HepG2 (cell line): ENCODE results near the gene VEPH1. TPM values are rescaled to one million over a fixed set of nuclear protein-coding genes. Genes with fewer than 3 reads are reported as not detected.

Source experiments
- ATAC-seq: fragments of 200-7000 bp; cut with Tn5 transposase; 3 replicates; pipeline ENCODE4 v1.9.1; 2020; ENCODE audit warnings: mild to moderate bottlenecking, moderate library complexity
- BruUV-seq: library from RNA; stranded (reverse); fragments of 400-500 nt; replicated peaks from 2 replicates; lab custom pipeline; 2021; lab: Mats Ljungman, UMichigan
- CTCF ChIA-PET: fragments of 300-600 bp; formaldehyde crosslinking; extraction: SDS; loops from one replicate; lab custom pipeline; 2021; ENCODE audit warnings: low total read pairs, inconsistent platforms, low intra/inter-chr PET ratio; lab: Yijun Ruan, JAX
- POLR2A ChIA-PET: fragments of 350-600 bp; sonication (Branson Sonifier 250); formaldehyde crosslinking; loops from one replicate; lab custom pipeline; 2020; ENCODE audit warnings: antibody characterized with exemption, inconsistent platforms; lab: Yijun Ruan, JAX
- DNase-seq: peaks from one replicate; pipeline ENCODE4 v3.0.0-alpha.2; 2015; ENCODE audit warnings: low spot score
- FAIRE-seq: peaks from 3 replicates; lab custom pipeline; 2011; peaks lifted over from hg19 to GRCh38; lab: Jason Lieb, UNC
- H2AFZ ChIP-seq: one replicate; pipeline ENCODE4 v1.6.1; 2011; ENCODE audit warnings: low read length, inconsistent platforms
- H3K27ac ChIP-seq: fragments of 300-600 bp; 3 replicates; pipeline ENCODE4 v1.8.0; 2011; ENCODE audit warnings: mixed run types, mild to moderate bottlenecking, mixed read lengths, low read length, inconsistent platforms; ENCODE audit not compliant: insufficient read depth; ENCODE audit errors: extremely low read length
- H3K27me3 ChIP-seq, 2 experiments: fragments of 200-600 bp in 1 of 2; 2 replicates in 1 of 2; 3 replicates in 1 of 2; pipeline versions ENCODE4 v1.6.0 to v1.8.0; 2011; ENCODE audit warnings: low read length in 2 of 2, mild to moderate bottlenecking in 2 of 2, moderate library complexity in 2 of 2, inconsistent platforms in 1 of 2; ENCODE audit not compliant: insufficient read depth in 2 of 2, control insufficient read depth in 1 of 2
- H3K36me3 ChIP-seq, 2 experiments: fragments of 200-600 bp in 1 of 2; replicated peaks in 1 of 2; 2 replicates in 1 of 2; 3 replicates in 1 of 2; pipeline versions ENCODE4 v1.5.1 to v1.8.0; 2011; ENCODE audit warnings: low read length in 2 of 2, inconsistent platforms in 1 of 2; ENCODE audit not compliant: insufficient read depth in 2 of 2, control insufficient read depth in 1 of 2
- H3K4me1 ChIP-seq: 2 replicates; pipeline ENCODE4 v1.5.1; 2012; ENCODE audit warnings: low read length, inconsistent platforms; ENCODE audit not compliant: insufficient read depth
- H3K4me2 ChIP-seq: 2 replicates; pipeline ENCODE4 v1.6.0; 2011; ENCODE audit warnings: low read depth, low read length, inconsistent platforms
- H3K4me3 ChIP-seq, 3 experiments: fragments of 200-600 bp in 1 of 3; sonication (generic), shearing (Covaris generic) in 1 of 3; replicated peaks in 1 of 3; 2 replicates each; pipeline ENCODE4 v1.5.1; 2011 to 2016; ENCODE audit warnings: low read length in 3 of 3, inconsistent platforms in 2 of 3, low read depth in 2 of 3, mild to moderate bottlenecking in 2 of 3, control low read depth in 1 of 3, mixed read lengths in 1 of 3; ENCODE audit not compliant: insufficient read depth in 1 of 3
- H3K79me2 ChIP-seq: one replicate; pipeline ENCODE4 v1.6.1; 2011; ENCODE audit warnings: low read length, inconsistent platforms; ENCODE audit not compliant: insufficient read depth
- H3K9ac ChIP-seq: 2 replicates; pipeline ENCODE4 v1.6.0; 2011; ENCODE audit warnings: mild to moderate bottlenecking, low read depth, low read length, inconsistent platforms; ENCODE audit not compliant: insufficient read depth
- H3K9me3 ChIP-seq: 2 replicates; pipeline ENCODE4 v1.5.1; 2012; ENCODE audit warnings: mild to moderate bottlenecking, low read length
- H4K20me1 ChIP-seq: 2 replicates; pipeline ENCODE4 v1.6.0; 2011; ENCODE audit warnings: inconsistent platforms, mild to moderate bottlenecking, low read length, moderate library complexity; ENCODE audit not compliant: insufficient read depth
- ARID5B ChIP-seq: IDR thresholded peaks from 2 replicates; pipeline ENCODE4 v1.4.0; 2020; ENCODE audit warnings: mild to moderate bottlenecking, missing genetic modification reagents
- BRF2 ChIP-seq: sonication (generic); formaldehyde crosslinking; IDR thresholded peaks from 2 replicates; pipeline ENCODE4 v1.8.1; 2022; ENCODE audit warnings: mild to moderate bottlenecking, missing genetic modification reagents
- NFYB ChIP-seq: sonication (generic); formaldehyde crosslinking; IDR thresholded peaks from 2 replicates; pipeline ENCODE4 v1.4.0; 2020; ENCODE audit warnings: missing genetic modification reagents
- SIN3A ChIP-seq: IDR thresholded peaks from 2 replicates; pipeline ENCODE4 v1.6.1; 2011; ENCODE audit warnings: low read depth, mild to moderate bottlenecking, control low read depth, low read length, borderline replicate concordance
- TFAP4 ChIP-seq: sonication (generic); IDR thresholded peaks from 2 replicates; pipeline ENCODE4 v1.6.1; 2016; ENCODE audit warnings: low read depth, borderline replicate concordance
- ZBTB25 ChIP-seq: IDR thresholded peaks from 2 replicates; pipeline ENCODE4 v1.6.1; 2018; ENCODE audit warnings: missing genetic modification reagents
- ZHX2 ChIP-seq, 2 experiments: sonication (generic) in 1 of 2; formaldehyde crosslinking in 1 of 2; IDR thresholded peaks; 2 replicates each; pipeline versions ENCODE4 v1.6.1 to v1.9.0; 2014 to 2022; ENCODE audit warnings: antibody characterized with exemption in 1 of 2, borderline replicate concordance in 1 of 2, inconsistent platforms in 1 of 2, low read depth in 1 of 2, missing genetic modification reagents in 1 of 2
- ZNF10 ChIP-seq: sonication (generic); formaldehyde crosslinking; IDR thresholded peaks from 2 replicates; pipeline ENCODE4 v1.4.0; 2020; ENCODE audit warnings: mild to moderate bottlenecking, low read depth, missing genetic modification reagents, borderline replicate concordance
- ZNF720 ChIP-seq: sonication (generic); formaldehyde crosslinking; IDR thresholded peaks from 2 replicates; pipeline ENCODE4 v1.4.0; 2020; ENCODE audit warnings: missing genetic modification reagents
- WGBS: methylation state at CpG from one replicate; pipeline ENCODE4 v1.1.6; 2017; ENCODE audit warnings: low lambda C conversion rate; 5-methylcytosine and 5-hydroxymethylcytosine counted together
- in situ Hi-C: cut with HindIII; loops from 2 replicates; pipeline ENCODE4 v1.10.0; 2017; ENCODE audit warnings: low pct_unique_long_range_greater_than_20kb; ENCODE audit not compliant: extremely low pct_ligation_motif_present
- intact Hi-C: fragments of 100-400 bp; cut with micrococcal nuclease; formaldehyde crosslinking; loops from one replicate; pipeline ENCODE4 v1.10.0; 2022; ENCODE audit not compliant: unreplicated experiment
- polyA plus RNA-seq, 8 experiments: library from polyadenylated mRNA; depleted of rRNA in 3 of 8; stranded (reverse) in 7 of 8; unstranded in 1 of 8; fragments of >200 nt; fragmentation: Illumina TruSeq in 4 of 8; extraction: Trizol in 4 of 8; gene quantifications; 2 replicates each; pipeline versions ENCODE4 v1.2.1 to v1.2.3, GENCODE V29; 2011 to 2016; ENCODE audit warnings: low read depth in 4 of 8, missing spikeins in 1 of 8, mixed read lengths in 1 of 8; ENCODE audit not compliant: insufficient read depth in 1 of 8
- total RNA-seq, 5 experiments: library from RNA; depleted of rRNA; stranded (reverse); fragments of >200 nt; fragmentation: Illumina TruSeq; extraction: Trizol; gene quantifications; 2 replicates each; pipeline ENCODE4 v1.2.3, GENCODE V29; 2016; ENCODE audit warnings: low read depth in 1 of 5

VEPH1 gene
- total and polyA plus RNA-seq, 2 of the 13 experiments (the other 11 are each of a cell fraction or from before 2014, with no cell fraction given) = not detected

GRCh38 chr3:157376603-157377300 is 126.5 kb downstream of the VEPH1 start:
- no TSS peak for BruUV-seq
- 0% methylated on average over 5 of the region's 5 CpGs for WGBS
- H3K27ac ChIP-seq = no peak overlapping the region
- intact Hi-C loops = no loop called here
- ChIA-PET POLR2A (no interaction called here), CTCF (no interaction called here)
- no peak overlapping the region for H3K9ac ChIP-seq
- H4K20me1 ChIP-seq = no peaks in the 10 kb centered on the region
- H2AFZ ChIP-seq = no peak overlapping the region
- no peak for FAIRE-seq
- H3K27me3 ChIP-seq = no peaks in the 10 kb centered on the region; a peak in 1 of 5 replicates
- no peaks in the 10 kb centered on the region for H3K79me2 ChIP-seq
- no peak overlapping the region for H3K4me3 ChIP-seq
- H3K4me1 ChIP-seq = no peaks in the 10 kb centered on the region
- ATAC-seq = no peak
- no peaks in the 10 kb centered on the region for H3K36me3 ChIP-seq
- H3K4me2 ChIP-seq = no peak overlapping the region
- in situ Hi-C loops = no loop called here
- no peak for DNase-seq
- no peaks in the 10 kb centered on the region for H3K9me3 ChIP-seq
- TF ChIP-seq SIN3A = no peak
- TF ChIP-seq ZHX2 (IDR thresholded peaks at IDR 0.05; ENCODE audit: low read depth) = no peak
- TF ChIP-seq ZHX2 (CRISPR knock-in tag; IDR thresholded peaks at IDR 0.05; ENCODE audit: borderline replicate concordance) = no peak
- no peak for TF ChIP-seq ARID5B
- TF ChIP-seq TFAP4 = no peak
- TF ChIP-seq ZNF10 (CRISPR knock-in tag) = no peak
- TF ChIP-seq ZBTB25 (CRISPR knock-in tag) = no peak
- TF ChIP-seq ZNF720 (CRISPR knock-in tag) = no peak
- no peak for TF ChIP-seq NFYB (CRISPR knock-in tag)
- no peak for TF ChIP-seq BRF2 (CRISPR knock-in tag)
